Breast epithelium (tissue), 4 donors: ENCODE measurements around the gene LMNA. TPM values are rescaled to one million over a fixed set of nuclear protein-coding genes. Genes with fewer than 3 reads are reported as not detected.

ENCODE experiments used
- DNase-seq, 2 donors: peaks; one replicate each; pipeline ENCODE4 v3.0.0-alpha.2; 2019; ENCODE audit warnings: low spot score in 2 of 2
- H3K27ac ChIP-seq, 2 donors: fragments of 200-600 bp; sonication (generic) in 1 of 2; one replicate each; pipeline ENCODE4 v1.5.1; 2016 to 2019; ENCODE audit warnings: mild to moderate bottlenecking in 1 of 2
- H3K27me3 ChIP-seq, 2 donors: fragments of 200-600 bp; sonication (generic) in 1 of 2; one replicate each; pipeline versions ENCODE4 v1.5.1 to v1.6.0; 2017 to 2019; ENCODE audit warnings: control low read depth in 1 of 2, mild to moderate bottlenecking in 1 of 2
- H3K36me3 ChIP-seq: fragments of 200-600 bp; one replicate; pipeline ENCODE4 v1.5.1; 2019
- H3K4me1 ChIP-seq, 2 donors: fragments of 200-600 bp; sonication (generic); one replicate each; pipeline ENCODE4 v1.5.1; 2016 to 2019; ENCODE audit warnings: control low read depth in 1 of 2
- H3K4me3 ChIP-seq, 3 donors: fragments of 200-600 bp; sonication (generic); 1 replicate in 2 of 3; 2 replicates in 1 of 3; pipeline ENCODE4 v1.5.1; 2016 to 2019; ENCODE audit warnings: mild to moderate bottlenecking in 3 of 3, moderate library complexity in 2 of 3
- H3K9me3 ChIP-seq, 2 donors: fragments of 200-600 bp; sonication (generic) in 1 of 2; one replicate each; pipeline ENCODE4 v1.5.1; 2016 to 2019; ENCODE audit warnings: control low read depth in 1 of 2
- POLR2A ChIP-seq: fragments of 450-650 bp; IDR thresholded peaks from one replicate; pipeline ENCODE4 v1.6.1; 2016; ENCODE audit warnings: antibody characterized with exemption, mild to moderate bottlenecking, moderate library complexity
- POLR2AphosphoS5 ChIP-seq, 3 donors: sonication (generic); formaldehyde crosslinking; IDR thresholded peaks; one replicate each; pipeline ENCODE4 v1.6.1; 2017; ENCODE audit warnings: antibody characterized with exemption in 3 of 3
- intact Hi-C: fragments of 100-400 bp; cut with DNase I; formaldehyde crosslinking; loops from one replicate; pipeline ENCODE4 v1.15.1; 2023; ENCODE audit warnings: low total_unique reads
- total RNA-seq, 3 donors: library from RNA; depleted of rRNA; stranded (reverse); fragments of >200 nt; gene quantifications; one replicate each; pipeline ENCODE4 v1.1.0, GENCODE V29; 2016
- TF ChIP-seq, protein P1 (sequence below), 3 donors: fragments of 450-650 bp; IDR thresholded peaks; one replicate each; pipeline ENCODE4 v1.5.1; 2016 to 2017; ENCODE audit warnings: antibody characterized with exemption in 3 of 3, mild to moderate bottlenecking in 3 of 3, moderate library complexity in 3 of 3

LMNA gene
- total RNA-seq, 3 donors from 2014 or later: 292 to 367 (median 319) TPM

DNA sequence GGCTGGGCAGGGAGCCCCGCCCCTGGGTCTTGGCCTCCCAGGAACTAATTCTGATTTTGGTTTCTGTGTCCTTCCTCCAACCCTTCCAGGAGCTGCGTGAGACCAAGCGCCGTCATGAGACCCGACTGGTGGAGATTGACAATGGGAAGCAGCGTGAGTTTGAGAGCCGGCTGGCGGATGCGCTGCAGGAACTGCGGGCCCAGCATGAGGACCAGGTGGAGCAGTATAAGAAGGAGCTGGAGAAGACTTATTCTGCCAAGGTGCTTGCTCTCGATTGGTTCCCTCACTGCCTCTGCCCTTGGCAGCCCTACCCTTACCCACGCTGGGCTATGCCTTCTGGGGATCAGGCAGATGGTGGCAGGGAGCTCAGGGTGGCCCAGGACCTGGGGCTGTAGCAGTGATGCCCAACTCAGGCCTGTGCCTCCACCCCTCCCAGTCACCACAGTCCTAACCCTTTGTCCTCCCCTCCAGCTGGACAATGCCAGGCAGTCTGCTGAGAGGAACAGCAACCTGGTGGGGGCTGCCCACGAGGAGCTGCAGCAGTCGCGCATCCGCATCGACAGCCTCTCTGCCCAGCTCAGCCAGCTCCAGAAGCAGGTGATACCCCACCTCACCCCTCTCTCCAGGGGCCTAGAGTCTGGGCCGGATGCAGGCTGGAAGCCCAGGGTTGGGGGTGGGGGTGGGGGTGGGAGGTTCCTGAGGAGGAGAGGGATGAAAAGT, 20.4 kb downstream of the LMNA start:
- peaks cover 31% of the 10 kb centered on the region for H3K36me3 ChIP-seq
- H3K27me3 ChIP-seq: no peaks in the 10 kb centered on the region
- peak overlapping the region in 1 of 2 donors; percentile 64 for H3K27ac ChIP-seq
- peaks cover 3 to 5% of the 10 kb centered on the region in 2 donors for H3K4me1 ChIP-seq
- DNase-seq: no peak
- H3K9me3 ChIP-seq: no peaks in the 10 kb centered on the region
- TF ChIP-seq POLR2AphosphoS5 (IDR thresholded peaks at IDR 0.05): no peak
- TF ChIP-seq POLR2A: no peak
- TF ChIP-seq, protein P1, sequence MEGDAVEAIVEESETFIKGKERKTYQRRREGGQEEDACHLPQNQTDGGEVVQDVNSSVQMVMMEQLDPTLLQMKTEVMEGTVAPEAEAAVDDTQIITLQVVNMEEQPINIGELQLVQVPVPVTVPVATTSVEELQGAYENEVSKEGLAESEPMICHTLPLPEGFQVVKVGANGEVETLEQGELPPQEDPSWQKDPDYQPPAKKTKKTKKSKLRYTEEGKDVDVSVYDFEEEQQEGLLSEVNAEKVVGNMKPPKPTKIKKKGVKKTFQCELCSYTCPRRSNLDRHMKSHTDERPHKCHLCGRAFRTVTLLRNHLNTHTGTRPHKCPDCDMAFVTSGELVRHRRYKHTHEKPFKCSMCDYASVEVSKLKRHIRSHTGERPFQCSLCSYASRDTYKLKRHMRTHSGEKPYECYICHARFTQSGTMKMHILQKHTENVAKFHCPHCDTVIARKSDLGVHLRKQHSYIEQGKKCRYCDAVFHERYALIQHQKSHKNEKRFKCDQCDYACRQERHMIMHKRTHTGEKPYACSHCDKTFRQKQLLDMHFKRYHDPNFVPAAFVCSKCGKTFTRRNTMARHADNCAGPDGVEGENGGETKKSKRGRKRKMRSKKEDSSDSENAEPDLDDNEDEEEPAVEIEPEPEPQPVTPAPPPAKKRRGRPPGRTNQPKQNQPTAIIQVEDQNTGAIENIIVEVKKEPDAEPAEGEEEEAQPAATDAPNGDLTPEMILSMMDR (IDR thresholded peaks at IDR 0.05): no peak
- no peak overlapping the region for H3K4me3 ChIP-seq
- intact Hi-C loops: loop anchor here (5.0 kb wide), 1 partner anchor 1703 kb away; no protein-coding TSS in a partner anchor

DNA sequence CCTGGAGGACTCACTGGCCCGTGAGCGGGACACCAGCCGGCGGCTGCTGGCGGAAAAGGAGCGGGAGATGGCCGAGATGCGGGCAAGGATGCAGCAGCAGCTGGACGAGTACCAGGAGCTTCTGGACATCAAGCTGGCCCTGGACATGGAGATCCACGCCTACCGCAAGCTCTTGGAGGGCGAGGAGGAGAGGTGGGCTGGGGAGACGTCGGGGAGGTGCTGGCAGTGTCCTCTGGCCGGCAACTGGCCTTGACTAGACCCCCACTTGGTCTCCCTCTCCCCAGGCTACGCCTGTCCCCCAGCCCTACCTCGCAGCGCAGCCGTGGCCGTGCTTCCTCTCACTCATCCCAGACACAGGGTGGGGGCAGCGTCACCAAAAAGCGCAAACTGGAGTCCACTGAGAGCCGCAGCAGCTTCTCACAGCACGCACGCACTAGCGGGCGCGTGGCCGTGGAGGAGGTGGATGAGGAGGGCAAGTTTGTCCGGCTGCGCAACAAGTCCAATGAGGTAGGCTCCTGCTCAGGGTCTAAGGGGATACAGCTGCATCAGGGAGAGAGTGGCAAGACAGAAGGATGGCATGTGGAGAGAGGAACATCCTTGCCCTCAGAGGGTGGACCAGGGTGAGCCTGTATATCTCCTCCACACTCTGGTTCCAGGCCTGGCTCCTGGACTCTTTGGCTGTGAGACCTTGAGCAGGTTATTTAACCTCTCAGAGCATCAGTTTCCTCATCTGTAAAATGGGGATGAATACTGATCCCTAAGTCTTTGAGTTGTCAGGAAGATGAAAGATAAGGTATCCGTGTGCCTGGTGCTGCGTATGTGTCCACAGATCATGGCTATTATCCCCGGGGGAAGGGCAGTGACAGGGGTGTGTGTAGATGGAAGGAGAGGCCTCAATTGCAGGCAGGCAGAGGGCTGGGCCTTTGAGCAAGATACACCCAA, 21.7 kb downstream of the LMNA start:
- no peaks in the 10 kb centered on the region for H3K27me3 ChIP-seq
- peak overlapping the region; percentile 6 to 64 for H3K27ac ChIP-seq
- intact Hi-C loops: loop anchor here (5.0 kb wide), 1 partner anchor 1704 kb away; no protein-coding TSS in a partner anchor
- peaks cover 31% of the 10 kb centered on the region for H3K36me3 ChIP-seq
- peaks cover 0 to 3% of the 10 kb centered on the region in 2 donors for H3K4me1 ChIP-seq
- TF ChIP-seq POLR2A (no peak), POLR2AphosphoS5 (IDR thresholded peaks at IDR 0.05) (no peak)
- TF ChIP-seq, protein P1 (IDR thresholded peaks at IDR 0.05): no peak
- DNase-seq: no peak
- no peak overlapping the region for H3K4me3 ChIP-seq
- no peaks in the 10 kb centered on the region for H3K9me3 ChIP-seq

DNA sequence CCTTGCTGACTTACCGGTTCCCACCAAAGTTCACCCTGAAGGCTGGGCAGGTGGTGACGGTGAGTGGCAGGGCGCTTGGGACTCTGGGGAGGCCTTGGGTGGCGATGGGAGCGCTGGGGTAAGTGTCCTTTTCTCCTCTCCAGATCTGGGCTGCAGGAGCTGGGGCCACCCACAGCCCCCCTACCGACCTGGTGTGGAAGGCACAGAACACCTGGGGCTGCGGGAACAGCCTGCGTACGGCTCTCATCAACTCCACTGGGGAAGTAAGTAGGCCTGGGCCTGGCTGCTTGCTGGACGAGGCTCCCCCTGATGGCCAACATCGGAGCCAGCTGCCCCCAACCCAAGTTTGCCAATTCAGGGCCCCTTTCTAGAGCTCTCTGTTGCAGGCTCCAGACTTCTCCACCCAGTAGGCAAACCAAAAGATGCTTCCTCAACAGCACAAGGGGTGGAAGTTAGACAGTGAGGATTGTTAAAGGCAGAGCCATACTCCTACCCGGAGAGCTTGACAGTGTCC, 22.5 kb downstream of the LMNA start:
- Histone ChIP-seq H3K9me3 (no peaks in the 10 kb centered on the region), H3K27me3 (no peaks in the 10 kb centered on the region), H3K36me3 (peaks cover 31% of the 10 kb centered on the region), H3K27ac (peak overlapping the region; percentile 6 to 52), H3K4me1 (peaks cover 0 to 10% of the 10 kb centered on the region in 2 donors), H3K4me3 (no peak overlapping the region)
- TF ChIP-seq, protein P1 (IDR thresholded peaks at IDR 0.05): no peak
- TF ChIP-seq POLR2AphosphoS5 (IDR thresholded peaks at IDR 0.05): no peak
- no peak for TF ChIP-seq POLR2A
- no peak for DNase-seq
- intact Hi-C loops: loop anchor here (5.0 kb wide), 1 partner anchor 1705 kb away; no protein-coding TSS in a partner anchor

DNA sequence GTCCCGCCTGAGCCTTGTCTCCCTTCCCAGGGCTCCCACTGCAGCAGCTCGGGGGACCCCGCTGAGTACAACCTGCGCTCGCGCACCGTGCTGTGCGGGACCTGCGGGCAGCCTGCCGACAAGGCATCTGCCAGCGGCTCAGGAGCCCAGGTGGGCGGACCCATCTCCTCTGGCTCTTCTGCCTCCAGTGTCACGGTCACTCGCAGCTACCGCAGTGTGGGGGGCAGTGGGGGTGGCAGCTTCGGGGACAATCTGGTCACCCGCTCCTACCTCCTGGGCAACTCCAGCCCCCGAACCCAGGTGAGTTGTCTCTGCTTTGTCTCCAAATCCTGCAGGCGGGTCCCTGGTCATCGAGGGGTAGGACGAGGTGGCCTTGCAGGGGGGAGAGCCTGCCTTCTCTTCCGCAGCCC, 24.0 kb downstream of the LMNA start:
- Histone ChIP-seq H3K27me3 (no peaks in the 10 kb centered on the region), H3K9me3 (no peaks in the 10 kb centered on the region), H3K4me3 (no peak overlapping the region), H3K4me1 (peaks cover 0 to 10% of the 10 kb centered on the region in 2 donors), H3K27ac (peak overlapping the region; percentile 36 to 38), H3K36me3 (peaks cover 31% of the 10 kb centered on the region)
- intact Hi-C loops: loop anchor here (5.0 kb wide), 1 partner anchor 1706 kb away; no protein-coding TSS in a partner anchor
- TF ChIP-seq POLR2AphosphoS5 (IDR thresholded peaks at IDR 0.05): no peak
- DNase-seq: no peak

DNA sequence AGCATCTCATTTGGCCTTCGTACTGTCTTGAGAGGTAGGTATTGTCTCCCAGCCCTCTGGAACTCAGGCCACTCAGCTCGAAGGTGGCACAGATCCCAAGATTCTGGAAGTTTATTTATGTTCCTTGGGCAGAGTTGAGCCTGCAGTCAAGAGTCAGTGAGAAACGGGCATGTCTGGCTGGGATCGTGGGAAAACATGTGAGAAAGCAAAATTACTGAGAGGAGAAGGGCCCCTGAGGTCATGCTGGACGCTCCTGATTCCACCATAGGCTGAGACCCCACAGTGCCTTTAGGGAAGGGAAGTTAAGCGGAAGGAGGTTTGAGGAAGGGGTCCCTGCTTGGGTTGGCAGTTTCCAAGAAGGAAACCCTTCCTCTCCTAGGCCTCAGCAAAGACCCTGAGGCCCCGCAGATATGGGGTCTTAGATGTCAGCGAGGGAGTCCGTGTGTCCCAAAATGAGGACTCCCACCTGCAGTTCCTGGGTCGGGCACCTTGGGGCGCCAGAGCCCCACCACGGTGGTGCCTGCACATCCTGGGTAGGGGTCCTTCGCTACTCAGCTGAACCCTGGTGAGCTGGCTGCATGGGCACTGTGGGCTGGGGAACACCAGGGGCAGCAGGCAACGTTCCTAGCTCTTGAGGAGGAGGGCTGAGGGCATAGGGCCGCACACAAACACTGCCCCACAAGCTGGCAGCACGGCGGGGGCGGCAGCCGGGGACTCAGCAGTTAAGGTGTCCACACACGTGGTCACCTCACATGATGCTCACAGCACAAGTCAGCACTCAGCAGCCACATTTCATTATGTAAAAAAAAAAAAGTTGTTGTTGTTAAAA, 26.6 kb downstream of the LMNA start:
- TF ChIP-seq POLR2AphosphoS5 (IDR thresholded peaks at IDR 0.05) (no peak), POLR2A (no peak)
- TF ChIP-seq, protein P1 (IDR thresholded peaks at IDR 0.05): peak in 1 of 3 donors; percentile 36
- H3K4me1 ChIP-seq: peaks cover 1 to 10% of the 10 kb centered on the region in 2 donors
- H3K4me3 ChIP-seq: no peak overlapping the region
- peak overlapping the region; percentile 66 to 81 for H3K27ac ChIP-seq
- peaks cover 22% of the 10 kb centered on the region for H3K36me3 ChIP-seq
- DNase-seq: no peak
- no peaks in the 10 kb centered on the region for H3K27me3 ChIP-seq
- intact Hi-C loops: no loop called here
- no peaks in the 10 kb centered on the region for H3K9me3 ChIP-seq
